ENCODE results near the gene HRH2. TPM values are rescaled to one million over a fixed set of nuclear protein-coding genes. Genes with fewer than 3 reads are reported as not detected.

HRH2 gene
- total RNA-seq, 1 experiment from 2014 or later: 3.3 TPM

DNA sequence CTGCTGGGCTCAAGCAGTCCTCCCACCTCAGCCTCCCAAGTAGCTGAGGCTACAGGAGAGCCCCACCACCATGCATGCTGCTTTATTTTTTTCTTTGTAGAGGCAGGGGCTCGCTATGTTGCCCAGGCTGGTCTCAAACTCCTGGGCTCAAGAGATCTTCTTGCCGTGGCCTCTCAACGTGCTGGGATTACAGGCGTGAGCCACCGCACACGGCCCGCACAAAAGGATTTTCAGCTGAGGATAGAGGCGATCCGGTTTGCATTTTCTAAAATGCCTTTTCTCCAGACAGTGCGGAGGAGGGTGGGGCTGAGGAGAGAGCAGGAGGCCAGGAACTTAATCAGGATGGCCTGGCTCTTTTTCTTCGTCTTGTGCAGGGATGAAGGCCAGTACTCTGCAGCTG lies 6.9 kb downstream of the HRH2 start:
- Histone ChIP-seq H2BK120ac (ENCODE audit: low read depth, low read length, poor library complexity, severe bottlenecking) (no peak overlapping the region), H2BK20ac (ENCODE audit: low read depth, low read length, poor library complexity, severe bottlenecking) (no peak overlapping the region), H4K20me1 (ENCODE audit: control insufficient read depth, insufficient read depth, insufficient read length) (no peaks in the 10 kb centered on the region), H3K14ac (ENCODE audit: insufficient read depth, low read length) (no peak overlapping the region; the same call in 1 of the 2 replicates), H3K4me2 (ENCODE audit: insufficient read depth, insufficient read length, low read length) (no peak overlapping the region), H3K18ac (ENCODE audit: insufficient read length, low read depth, low read length) (no peak overlapping the region), H3T11ph (ENCODE audit: low read length) (no peak overlapping the region), H3K4me1 (ENCODE audit: insufficient read depth, low read length) (no peaks in the 10 kb centered on the region), H3K9ac (ENCODE audit: extremely low read depth, insufficient read length, low read length) (no peak overlapping the region), H4K8ac (replicated peaks; ENCODE audit: insufficient read length, low read depth, low read length) (no peak overlapping the region), H2BK5ac (ENCODE audit: insufficient read length, low read length) (no peak overlapping the region), H3K27me3 (ENCODE audit: insufficient read depth, low read length) (no peaks in the 10 kb centered on the region), H3K4ac (ENCODE audit: low read depth, low read length) (no peak overlapping the region), H3K23me2 (ENCODE audit: insufficient read length, low read depth, low read length, poor library complexity, severe bottlenecking) (no peaks in the 10 kb centered on the region), H2AK5ac (ENCODE audit: insufficient read length, low read length) (no peak overlapping the region), H3K27ac (ENCODE audit: insufficient read length, low read depth, low read length) (no peak overlapping the region), H2BK15ac (ENCODE audit: low read depth, low read length) (no peak overlapping the region), H3K9me3 (ENCODE audit: control insufficient read depth, low read depth, low read length) (no peaks in the 10 kb centered on the region), H2BK12ac (ENCODE audit: insufficient read length, low read depth, low read length) (no peak overlapping the region), H4K91ac (ENCODE audit: insufficient read length, low read depth, low read length) (no peak overlapping the region), H2AFZ (ENCODE audit: low read length) (no peak overlapping the region), H3K56ac (ENCODE audit: insufficient read length, low read depth, low read length) (no peak overlapping the region), H3K79me1 (ENCODE audit: insufficient read depth, low read depth, low read length, poor library complexity, severe bottlenecking) (no peaks in the 10 kb centered on the region), H3K79me2 (ENCODE audit: insufficient read depth, low read length) (no peaks in the 10 kb centered on the region), H4K5ac (ENCODE audit: insufficient read length, low read depth, low read length) (no peak overlapping the region), H3K23ac (ENCODE audit: insufficient read length, low read depth, low read length) (no peak overlapping the region)
- peaks cover 5 to 10% of the 10 kb centered on the region in 2 experiments for H3K4me1 Mint-ChIP-seq
- H3K27ac Mint-ChIP-seq: peak overlapping the region in 1 of 3 experiments; percentile 78; a peak in 1 of 7 replicates
- H3K27me3 Mint-ChIP-seq (ENCODE audit: low read depth): peaks cover 2% of the 10 kb centered on the region; the same call in 1 of the 2 replicates
- no CpG with 5 or more reads among the region's 11 CpGs for WGBS (ENCODE audit: extremely low coverage, insufficient read length, low lambda C conversion rate)
- no peak overlapping the region for H3K4me3 Mint-ChIP-seq
- no peak for DNase-seq
- no peaks in the 10 kb centered on the region for H3K9me3 Mint-ChIP-seq
- no peaks in the 10 kb centered on the region; a peak in 4 of 7 replicates for H3K36me3 Mint-ChIP-seq (ENCODE audit: insufficient read depth in 1 of 3, low read depth in 3 of 3)
- TF ChIP-seq, protein P1, sequence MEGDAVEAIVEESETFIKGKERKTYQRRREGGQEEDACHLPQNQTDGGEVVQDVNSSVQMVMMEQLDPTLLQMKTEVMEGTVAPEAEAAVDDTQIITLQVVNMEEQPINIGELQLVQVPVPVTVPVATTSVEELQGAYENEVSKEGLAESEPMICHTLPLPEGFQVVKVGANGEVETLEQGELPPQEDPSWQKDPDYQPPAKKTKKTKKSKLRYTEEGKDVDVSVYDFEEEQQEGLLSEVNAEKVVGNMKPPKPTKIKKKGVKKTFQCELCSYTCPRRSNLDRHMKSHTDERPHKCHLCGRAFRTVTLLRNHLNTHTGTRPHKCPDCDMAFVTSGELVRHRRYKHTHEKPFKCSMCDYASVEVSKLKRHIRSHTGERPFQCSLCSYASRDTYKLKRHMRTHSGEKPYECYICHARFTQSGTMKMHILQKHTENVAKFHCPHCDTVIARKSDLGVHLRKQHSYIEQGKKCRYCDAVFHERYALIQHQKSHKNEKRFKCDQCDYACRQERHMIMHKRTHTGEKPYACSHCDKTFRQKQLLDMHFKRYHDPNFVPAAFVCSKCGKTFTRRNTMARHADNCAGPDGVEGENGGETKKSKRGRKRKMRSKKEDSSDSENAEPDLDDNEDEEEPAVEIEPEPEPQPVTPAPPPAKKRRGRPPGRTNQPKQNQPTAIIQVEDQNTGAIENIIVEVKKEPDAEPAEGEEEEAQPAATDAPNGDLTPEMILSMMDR (conservative IDR thresholded peaks at IDR 0.05): no peak
